Stomach (tissue), 4 donors: Measurements from ENCODE around the gene PRND.

Experiments
- POLR2A ChIP-seq, 4 donors: fragments of 450-650 bp; IDR thresholded peaks; one replicate each; pipeline ENCODE4 v1.6.1; 2016; ENCODE audit warnings: antibody characterized with exemption in 4 of 4, control low read depth in 2 of 4, mild to moderate bottlenecking in 1 of 4, moderate library complexity in 1 of 4
- POLR2AphosphoS5 ChIP-seq, 3 donors: sonication (generic); formaldehyde crosslinking; IDR thresholded peaks; one replicate each; pipeline ENCODE4 v1.6.1; 2016; ENCODE audit warnings: antibody characterized with exemption in 3 of 3
- TF ChIP-seq, protein P1 (sequence below), 7 experiments: fragments of 450-650 bp in 4 of 7; fragments of 200-600 bp in 3 of 7; sonication (generic) in 3 of 7; IDR thresholded peaks; one replicate each; pipeline ENCODE4 v1.5.1; 2016 to 2019; ENCODE audit warnings: antibody characterized with exemption in 7 of 7, control low read depth in 2 of 7, mild to moderate bottlenecking in 1 of 7

DNA sequence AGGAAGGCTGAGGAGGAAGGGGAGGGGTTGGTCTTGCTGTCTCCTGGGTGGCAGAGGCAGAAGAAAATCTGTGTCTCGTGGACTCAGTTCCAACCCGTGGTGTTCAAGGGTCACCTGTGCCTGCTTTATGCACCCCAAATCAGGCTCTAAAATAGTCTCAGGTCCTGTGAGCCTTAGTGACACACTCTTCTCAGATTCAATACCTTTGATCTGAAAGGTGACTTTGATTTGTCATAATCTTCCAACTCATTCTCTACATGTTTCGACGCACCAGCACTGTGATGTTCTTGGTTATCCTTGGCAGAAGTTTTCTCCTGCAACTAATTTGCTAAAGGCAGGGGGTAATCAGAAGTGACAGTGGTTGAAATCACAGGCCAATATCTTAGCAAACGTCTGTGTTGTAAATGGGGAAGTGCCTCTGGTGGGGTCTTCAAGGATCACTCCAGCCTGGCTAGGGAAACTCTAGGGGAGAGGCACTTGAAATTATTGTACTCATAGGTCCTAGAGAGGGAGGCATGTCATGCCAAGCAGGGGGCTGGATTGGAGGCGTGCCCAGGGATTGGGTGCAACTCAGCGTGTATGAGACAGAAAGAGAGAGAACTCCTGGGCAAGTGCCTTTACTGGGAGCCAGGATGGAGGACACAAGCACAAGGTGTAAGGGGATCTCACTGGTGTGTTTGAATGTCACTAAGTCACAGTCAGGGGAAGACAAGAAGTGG is 19.0 kb upstream of the PRND start:
- TF ChIP-seq, protein P1, sequence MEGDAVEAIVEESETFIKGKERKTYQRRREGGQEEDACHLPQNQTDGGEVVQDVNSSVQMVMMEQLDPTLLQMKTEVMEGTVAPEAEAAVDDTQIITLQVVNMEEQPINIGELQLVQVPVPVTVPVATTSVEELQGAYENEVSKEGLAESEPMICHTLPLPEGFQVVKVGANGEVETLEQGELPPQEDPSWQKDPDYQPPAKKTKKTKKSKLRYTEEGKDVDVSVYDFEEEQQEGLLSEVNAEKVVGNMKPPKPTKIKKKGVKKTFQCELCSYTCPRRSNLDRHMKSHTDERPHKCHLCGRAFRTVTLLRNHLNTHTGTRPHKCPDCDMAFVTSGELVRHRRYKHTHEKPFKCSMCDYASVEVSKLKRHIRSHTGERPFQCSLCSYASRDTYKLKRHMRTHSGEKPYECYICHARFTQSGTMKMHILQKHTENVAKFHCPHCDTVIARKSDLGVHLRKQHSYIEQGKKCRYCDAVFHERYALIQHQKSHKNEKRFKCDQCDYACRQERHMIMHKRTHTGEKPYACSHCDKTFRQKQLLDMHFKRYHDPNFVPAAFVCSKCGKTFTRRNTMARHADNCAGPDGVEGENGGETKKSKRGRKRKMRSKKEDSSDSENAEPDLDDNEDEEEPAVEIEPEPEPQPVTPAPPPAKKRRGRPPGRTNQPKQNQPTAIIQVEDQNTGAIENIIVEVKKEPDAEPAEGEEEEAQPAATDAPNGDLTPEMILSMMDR (IDR thresholded peaks at IDR 0.05): no peak
- TF ChIP-seq POLR2A (IDR thresholded peaks at IDR 0.05) (no peak), POLR2AphosphoS5 (IDR thresholded peaks at IDR 0.05) (no peak)
